ENCODE data around the gene TMEM259. TPM values are rescaled to one million over a fixed set of nuclear protein-coding genes. Genes with fewer than 3 reads are reported as not detected.

The TMEM259 gene
- total and polyA plus RNA-seq, 2 of the 13 experiments (the other 11 are each of a cell fraction or from before 2014, with no cell fraction given): 64.7 to 164 TPM

DNA sequence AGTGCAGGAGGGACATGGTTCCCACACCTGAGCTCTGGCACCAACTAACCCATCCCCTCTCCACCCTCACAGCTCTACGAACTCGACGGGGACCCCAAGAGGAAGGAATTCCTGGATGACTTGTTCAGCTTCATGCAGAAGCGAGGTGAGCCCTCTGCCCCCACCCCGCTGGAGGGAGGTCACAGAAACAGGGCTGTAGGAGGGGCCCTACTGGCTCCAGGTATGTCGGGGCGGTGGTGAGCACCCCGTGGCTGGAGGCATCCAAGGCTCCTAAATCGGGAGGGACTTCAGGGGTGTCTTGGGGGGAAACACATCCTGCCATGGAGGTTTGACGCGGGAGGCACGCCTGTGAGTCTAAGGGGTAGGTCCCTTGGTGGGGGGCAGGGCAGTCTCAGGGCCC, 60.9 kb downstream of the TMEM259 start (continued):
- TF ChIP-seq, protein P1, sequence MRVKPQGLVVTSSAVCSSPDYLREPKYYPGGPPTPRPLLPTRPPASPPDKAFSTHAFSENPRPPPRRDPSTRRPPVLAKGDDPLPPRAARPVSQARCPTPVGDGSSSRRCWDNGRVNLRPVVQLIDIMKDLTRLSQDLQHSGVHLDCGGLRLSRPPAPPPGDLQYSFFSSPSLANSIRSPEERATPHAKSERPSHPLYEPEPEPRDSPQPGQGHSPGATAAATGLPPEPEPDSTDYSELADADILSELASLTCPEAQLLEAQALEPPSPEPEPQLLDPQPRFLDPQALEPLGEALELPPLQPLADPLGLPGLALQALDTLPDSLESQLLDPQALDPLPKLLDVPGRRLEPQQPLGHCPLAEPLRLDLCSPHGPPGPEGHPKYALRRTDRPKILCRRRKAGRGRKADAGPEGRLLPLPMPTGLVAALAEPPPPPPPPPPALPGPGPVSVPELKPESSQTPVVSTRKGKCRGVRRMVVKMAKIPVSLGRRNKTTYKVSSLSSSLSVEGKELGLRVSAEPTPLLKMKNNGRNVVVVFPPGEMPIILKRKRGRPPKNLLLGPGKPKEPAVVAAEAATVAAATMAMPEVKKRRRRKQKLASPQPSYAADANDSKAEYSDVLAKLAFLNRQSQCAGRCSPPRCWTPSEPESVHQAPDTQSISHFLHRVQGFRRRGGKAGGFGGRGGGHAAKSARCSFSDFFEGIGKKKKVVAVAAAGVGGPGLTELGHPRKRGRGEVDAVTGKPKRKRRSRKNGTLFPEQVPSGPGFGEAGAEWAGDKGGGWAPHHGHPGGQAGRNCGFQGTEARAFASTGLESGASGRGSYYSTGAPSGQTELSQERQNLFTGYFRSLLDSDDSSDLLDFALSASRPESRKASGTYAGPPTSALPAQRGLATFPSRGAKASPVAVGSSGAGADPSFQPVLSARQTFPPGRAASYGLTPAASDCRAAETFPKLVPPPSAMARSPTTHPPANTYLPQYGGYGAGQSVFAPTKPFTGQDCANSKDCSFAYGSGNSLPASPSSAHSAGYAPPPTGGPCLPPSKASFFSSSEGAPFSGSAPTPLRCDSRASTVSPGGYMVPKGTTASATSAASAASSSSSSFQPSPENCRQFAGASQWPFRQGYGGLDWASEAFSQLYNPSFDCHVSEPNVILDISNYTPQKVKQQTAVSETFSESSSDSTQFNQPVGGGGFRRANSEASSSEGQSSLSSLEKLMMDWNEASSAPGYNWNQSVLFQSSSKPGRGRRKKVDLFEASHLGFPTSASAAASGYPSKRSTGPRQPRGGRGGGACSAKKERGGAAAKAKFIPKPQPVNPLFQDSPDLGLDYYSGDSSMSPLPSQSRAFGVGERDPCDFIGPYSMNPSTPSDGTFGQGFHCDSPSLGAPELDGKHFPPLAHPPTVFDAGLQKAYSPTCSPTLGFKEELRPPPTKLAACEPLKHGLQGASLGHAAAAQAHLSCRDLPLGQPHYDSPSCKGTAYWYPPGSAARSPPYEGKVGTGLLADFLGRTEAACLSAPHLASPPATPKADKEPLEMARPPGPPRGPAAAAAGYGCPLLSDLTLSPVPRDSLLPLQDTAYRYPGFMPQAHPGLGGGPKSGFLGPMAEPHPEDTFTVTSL (CRISPR knock-in tag; IDR thresholded peaks at IDR 0.05; ENCODE audit: borderline replicate concordance): no peak
- no peak for TF ChIP-seq ZBTB46 (CRISPR knock-in tag; IDR thresholded peaks at IDR 0.05; ENCODE audit: borderline replicate concordance)
- no peak for TF ChIP-seq TGIF2 (CRISPR knock-in tag; IDR thresholded peaks at IDR 0.05)
- TF ChIP-seq ZNF354B (CRISPR knock-in tag; IDR thresholded peaks at IDR 0.05): no peak
- TF ChIP-seq RAD21 (CRISPR knock-in tag; IDR thresholded peaks at IDR 0.05): peak; percentile 29; the same call in 1 of the 2 replicates
- no peak for TF ChIP-seq KDM5A (IDR thresholded peaks at IDR 0.05; ENCODE audit: borderline replicate concordance, low read length)
- TF ChIP-seq ONECUT2 (CRISPR knock-in tag; IDR thresholded peaks at IDR 0.05): no peak
- no peak for TF ChIP-seq NR2F6 (IDR thresholded peaks at IDR 0.05)
- peak; percentile 30; the same call in 1 of the 2 replicates for TF ChIP-seq NR2F6 (CRISPR knock-in tag; IDR thresholded peaks at IDR 0.05)
- TF ChIP-seq GMEB1 (CRISPR knock-in tag; IDR thresholded peaks at IDR 0.05; ENCODE audit: borderline replicate concordance): no peak
- TF ChIP-seq DR1 (CRISPR knock-in tag; IDR thresholded peaks at IDR 0.05): no peak
- TF ChIP-seq, protein P2, sequence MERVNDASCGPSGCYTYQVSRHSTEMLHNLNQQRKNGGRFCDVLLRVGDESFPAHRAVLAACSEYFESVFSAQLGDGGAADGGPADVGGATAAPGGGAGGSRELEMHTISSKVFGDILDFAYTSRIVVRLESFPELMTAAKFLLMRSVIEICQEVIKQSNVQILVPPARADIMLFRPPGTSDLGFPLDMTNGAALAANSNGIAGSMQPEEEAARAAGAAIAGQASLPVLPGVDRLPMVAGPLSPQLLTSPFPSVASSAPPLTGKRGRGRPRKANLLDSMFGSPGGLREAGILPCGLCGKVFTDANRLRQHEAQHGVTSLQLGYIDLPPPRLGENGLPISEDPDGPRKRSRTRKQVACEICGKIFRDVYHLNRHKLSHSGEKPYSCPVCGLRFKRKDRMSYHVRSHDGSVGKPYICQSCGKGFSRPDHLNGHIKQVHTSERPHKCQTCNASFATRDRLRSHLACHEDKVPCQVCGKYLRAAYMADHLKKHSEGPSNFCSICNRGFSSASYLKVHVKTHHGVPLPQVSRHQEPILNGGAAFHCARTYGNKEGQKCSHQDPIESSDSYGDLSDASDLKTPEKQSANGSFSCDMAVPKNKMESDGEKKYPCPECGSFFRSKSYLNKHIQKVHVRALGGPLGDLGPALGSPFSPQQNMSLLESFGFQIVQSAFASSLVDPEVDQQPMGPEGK (CRISPR knock-in tag; IDR thresholded peaks at IDR 0.05): peak; percentile 85
- TF ChIP-seq HDAC2 (CRISPR knock-in tag; IDR thresholded peaks at IDR 0.05): peak; percentile 17; the same call in 1 of the 2 replicates
- TF ChIP-seq, protein P3, sequence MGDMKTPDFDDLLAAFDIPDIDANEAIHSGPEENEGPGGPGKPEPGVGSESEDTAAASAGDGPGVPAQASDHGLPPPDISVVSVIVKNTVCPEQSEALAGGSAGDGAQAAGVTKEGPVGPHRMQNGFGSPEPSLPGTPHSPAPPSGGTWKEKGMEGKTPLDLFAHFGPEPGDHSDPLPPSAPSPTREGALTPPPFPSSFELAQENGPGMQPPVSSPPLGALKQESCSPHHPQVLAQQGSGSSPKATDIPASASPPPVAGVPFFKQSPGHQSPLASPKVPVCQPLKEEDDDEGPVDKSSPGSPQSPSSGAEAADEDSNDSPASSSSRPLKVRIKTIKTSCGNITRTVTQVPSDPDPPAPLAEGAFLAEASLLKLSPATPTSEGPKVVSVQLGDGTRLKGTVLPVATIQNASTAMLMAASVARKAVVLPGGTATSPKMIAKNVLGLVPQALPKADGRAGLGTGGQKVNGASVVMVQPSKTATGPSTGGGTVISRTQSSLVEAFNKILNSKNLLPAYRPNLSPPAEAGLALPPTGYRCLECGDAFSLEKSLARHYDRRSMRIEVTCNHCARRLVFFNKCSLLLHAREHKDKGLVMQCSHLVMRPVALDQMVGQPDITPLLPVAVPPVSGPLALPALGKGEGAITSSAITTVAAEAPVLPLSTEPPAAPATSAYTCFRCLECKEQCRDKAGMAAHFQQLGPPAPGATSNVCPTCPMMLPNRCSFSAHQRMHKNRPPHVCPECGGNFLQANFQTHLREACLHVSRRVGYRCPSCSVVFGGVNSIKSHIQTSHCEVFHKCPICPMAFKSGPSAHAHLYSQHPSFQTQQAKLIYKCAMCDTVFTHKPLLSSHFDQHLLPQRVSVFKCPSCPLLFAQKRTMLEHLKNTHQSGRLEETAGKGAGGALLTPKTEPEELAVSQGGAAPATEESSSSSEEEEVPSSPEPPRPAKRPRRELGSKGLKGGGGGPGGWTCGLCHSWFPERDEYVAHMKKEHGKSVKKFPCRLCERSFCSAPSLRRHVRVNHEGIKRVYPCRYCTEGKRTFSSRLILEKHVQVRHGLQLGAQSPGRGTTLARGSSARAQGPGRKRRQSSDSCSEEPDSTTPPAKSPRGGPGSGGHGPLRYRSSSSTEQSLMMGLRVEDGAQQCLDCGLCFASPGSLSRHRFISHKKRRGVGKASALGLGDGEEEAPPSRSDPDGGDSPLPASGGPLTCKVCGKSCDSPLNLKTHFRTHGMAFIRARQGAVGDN (CRISPR knock-in tag; IDR thresholded peaks at IDR 0.05): peak; percentile 42; the same call in 1 of the 2 replicates
- no peak for TF ChIP-seq ZNF672 (CRISPR knock-in tag; IDR thresholded peaks at IDR 0.05)

All from HepG2 (cell line).